Stimulated activated CD8-positive, alpha-beta memory T cell treated with anti-CD3 and anti-CD28 coated beads, Interleukin-7, amount 100 ng/mL, for 4 hours (primary cell): Measurements from ENCODE around the gene HEATR9.
"Not testable (repeated sequence)": the region's sequence is repeated elsewhere in the genome, so short reads cannot be mapped to it uniquely, and the experiment has no call there.

Experiments used
- DNase-seq, 2 donors: peaks; one replicate each; pipeline ENCODE4 v3.0.0-alpha.2; 2020; ENCODE audit warnings: low read depth in 2 of 2

The HEATR9 gene

GRCh38 chr17:35868737-35869136, at the start of gene HEATR9:
Gene HEATR9, minus strand, starts transcription at chr17:35868891. Its CDS starts 149 bp downstream, at chr17:35868742.
- DNase-seq = no peak

GRCh38 chr17:35917519-35918213, 49.0 kb upstream of the HEATR9 start:
- DNase-seq = no peak

GRCh38 chr17:35915153-35915964, 46.7 kb upstream of the HEATR9 start:
- no peak for DNase-seq

GRCh38 chr17:35914354-35914753, 45.7 kb upstream of the HEATR9 start:
- DNase-seq = no peak

- no peak for DNase-seq
These were observed 44.9 kb upstream of the HEATR9 start for GRCh38 chr17:35913609-35914008.

- no peak for DNase-seq
These were observed 44.3 kb upstream of the HEATR9 start for GRCh38 chr17:35912942-35913341.

- DNase-seq = no peak
These were observed 43.7 kb upstream of the HEATR9 start for GRCh38 chr17:35912339-35912912.

GRCh38 chr17:35909408-35909807, 40.7 kb upstream of the HEATR9 start:
- no peak for DNase-seq

GRCh38 chr17:35907691-35908090, 39.0 kb upstream of the HEATR9 start:
- DNase-seq = no peak

- DNase-seq = no peak
These were observed 38.4 kb upstream of the HEATR9 start for GRCh38 chr17:35906926-35907637.

- DNase-seq = no peak
These were observed 37.7 kb upstream of the HEATR9 start for GRCh38 chr17:35906191-35906925.

- DNase-seq = no peak
These were observed 34.8 kb upstream of the HEATR9 start for GRCh38 chr17:35903451-35903850.

GRCh38 chr17:35901631-35902175, 33.0 kb upstream of the HEATR9 start:
- no peak for DNase-seq

GRCh38 chr17:35900708-35901480, 32.2 kb upstream of the HEATR9 start:
- peak in 1 of 2 donors; percentile 25 for DNase-seq

- peak in 1 of 2 donors; percentile 34 for DNase-seq
These were observed 31.6 kb upstream of the HEATR9 start for GRCh38 chr17:35900280-35900679.

- peak; percentile 44 to 65 for DNase-seq
These were observed 29.8 kb upstream of the HEATR9 start for GRCh38 chr17:35898283-35899070.

- DNase-seq = not testable (repeated sequence)
These were observed 29.1 kb upstream of the HEATR9 start for GRCh38 chr17:35897772-35898171.

- DNase-seq = peak in 1 of 2 donors; percentile 39
These were observed 27.2 kb upstream of the HEATR9 start for GRCh38 chr17:35895636-35896587.
